Measurements from ENCODE around the gene SMTNL2. TPM values are rescaled to one million over a fixed set of nuclear protein-coding genes. Genes with fewer than 3 reads are reported as not detected.
"Not testable (repeated sequence)": the region's sequence is repeated elsewhere in the genome, so short reads cannot be mapped to it uniquely, and the experiment has no call there.

Gene SMTNL2
- total RNA-seq, 1 donor, result not detected

GRCh38 chr17:4641297-4642195 lies 57.2 kb downstream of the SMTNL2 start, which contains the start of gene ALOX15:
Gene ALOX15, minus strand, starts transcription at chr17:4641678. Its CDS starts 27 bp downstream, at chr17:4641651.
- TF ChIP-seq CTCF (IDR thresholded peaks at IDR 0.05; ENCODE audit: insufficient read depth, low read depth, low read length), result no peak
- H3K4me3 ChIP-seq (ENCODE audit: low read depth, low read length), result no peak within 1 kb of the TSS
- no peak for DNase-seq (ENCODE audit: low read depth)

GRCh38 chr17:4642286-4642685 lies 58.0 kb downstream of the SMTNL2 start:
- H3K4me3 ChIP-seq (ENCODE audit: low read depth, low read length), result no peak overlapping the region
- TF ChIP-seq CTCF (IDR thresholded peaks at IDR 0.05; ENCODE audit: insufficient read depth, low read depth, low read length), result no peak
- no peak for DNase-seq (ENCODE audit: low read depth)

- no peak overlapping the region for H3K4me3 ChIP-seq (ENCODE audit: low read depth, low read length)
- no peak for TF ChIP-seq CTCF (IDR thresholded peaks at IDR 0.05; ENCODE audit: insufficient read depth, low read depth, low read length)
- no peak for DNase-seq (ENCODE audit: low read depth)
Measured at GRCh38 chr17:4643676-4644075, 59.3 kb downstream of the SMTNL2 start.

- no peak for TF ChIP-seq CTCF (IDR thresholded peaks at IDR 0.05; ENCODE audit: insufficient read depth, low read depth, low read length)
- no peak for DNase-seq (ENCODE audit: low read depth)
- no peak overlapping the region for H3K4me3 ChIP-seq (ENCODE audit: low read depth, low read length)
Measured at GRCh38 chr17:4645642-4646041, 61.3 kb downstream of the SMTNL2 start.

- H3K4me3 ChIP-seq (ENCODE audit: low read depth, low read length), result no peak overlapping the region
- no peak for TF ChIP-seq CTCF (IDR thresholded peaks at IDR 0.05; ENCODE audit: insufficient read depth, low read depth, low read length)
- no peak for DNase-seq (ENCODE audit: low read depth)
Measured at GRCh38 chr17:4648741-4649140, 64.4 kb downstream of the SMTNL2 start.

- H3K4me3 ChIP-seq (ENCODE audit: low read depth, low read length), result no peak overlapping the region
- no peak for TF ChIP-seq CTCF (IDR thresholded peaks at IDR 0.05; ENCODE audit: insufficient read depth, low read depth, low read length)
Measured at GRCh38 chr17:4652997-4653396, 68.7 kb downstream of the SMTNL2 start.

GRCh38 chr17:4655933-4656332 lies 71.6 kb downstream of the SMTNL2 start:
- H3K4me3 ChIP-seq (ENCODE audit: low read depth, low read length), result not testable (repeated sequence)

More at GRCh38 chr17:4652997-4653396, 68.7 kb downstream of the SMTNL2 start:
- no peak for DNase-seq (ENCODE audit: low read depth)

More at GRCh38 chr17:4655933-4656332, 71.6 kb downstream of the SMTNL2 start:
- not testable (repeated sequence) for DNase-seq (ENCODE audit: low read depth)
